Stimulated activated CD4-positive, alpha-beta T cell treated with anti-CD3 and anti-CD28 coated beads, Interleukin-1b, Interleukin-23, amount 100 ng/mL, for 1 hour (primary cell): ENCODE measurements around the gene PRR20G.
"Not testable (repeated sequence)": the region's sequence is repeated elsewhere in the genome, so short reads cannot be mapped to it uniquely, and the experiment has no call there.

ENCODE experiments used
- DNase-seq, 2 donors: peaks; one replicate each; pipeline ENCODE4 v3.0.0-alpha.2; 2020; ENCODE audit warnings: low read depth in 2 of 2

PRR20G gene

DNA sequence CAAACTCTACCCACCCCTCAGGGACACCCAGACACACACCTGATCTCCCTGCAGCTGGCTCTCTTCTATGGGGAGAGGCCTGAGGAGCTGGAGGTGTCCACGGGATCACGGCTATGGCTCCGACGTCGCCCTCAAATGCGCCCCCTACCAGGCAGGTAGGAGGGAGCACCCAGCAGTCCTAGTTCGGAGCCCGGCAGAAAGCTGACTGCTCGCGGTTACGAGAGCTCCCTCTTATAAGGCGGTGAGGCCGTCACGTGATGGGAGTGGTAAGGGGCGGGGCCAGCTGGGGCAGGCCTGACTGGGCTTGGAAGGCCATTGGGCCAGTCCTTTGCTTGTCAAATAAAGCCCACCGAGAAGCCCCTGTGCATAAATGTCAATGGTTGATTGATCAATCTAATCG is at the start of gene PRR20G:
Gene PRR20G, minus strand, starts transcription at position 207 of the 400 bp plus-strand sequence. CDS start 681 bp downstream, outside the sequence.
- no peak for DNase-seq

DNA sequence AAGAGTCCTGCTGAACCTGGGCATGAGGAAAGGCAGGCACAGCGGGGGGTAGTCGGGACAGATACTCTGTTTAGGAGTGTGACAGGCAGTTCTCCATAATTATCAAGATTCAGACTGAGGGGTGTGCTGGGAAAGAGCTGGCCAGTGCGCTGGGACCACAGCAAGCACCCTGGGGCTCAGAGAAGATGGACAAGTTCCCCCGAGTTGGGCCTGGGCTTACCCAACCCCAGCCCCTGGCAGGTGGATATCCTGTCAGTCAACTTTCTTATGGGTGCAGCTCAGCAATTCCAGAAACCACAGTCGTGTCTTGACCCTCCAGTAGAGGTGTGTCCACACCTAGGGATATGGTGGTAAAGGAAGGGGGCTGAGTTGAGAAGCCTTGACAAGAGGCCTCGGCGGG is 49.2 kb upstream of the PRR20G start:
- DNase-seq = no peak

DNA sequence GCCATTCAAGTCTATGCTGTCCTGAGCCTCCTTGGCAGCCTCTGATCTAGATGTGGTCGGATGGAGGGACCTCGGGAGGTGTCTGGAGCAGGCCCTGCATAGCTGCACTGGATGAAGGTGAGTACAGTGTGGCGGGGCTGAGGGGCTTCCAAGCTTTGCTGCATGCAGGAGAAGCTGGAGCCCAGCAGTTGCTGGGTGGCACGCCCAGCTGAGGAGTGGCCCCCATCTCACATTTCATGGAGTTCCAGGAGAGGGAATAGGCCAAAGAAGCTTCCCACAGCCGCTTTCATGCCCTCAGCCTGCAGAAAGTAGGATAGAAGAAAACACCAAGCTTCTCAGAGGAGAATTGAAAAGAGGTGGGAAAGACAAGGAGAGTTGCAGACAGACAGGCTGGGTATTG is 48.3 kb upstream of the PRR20G start:
- DNase-seq = no peak

DNA sequence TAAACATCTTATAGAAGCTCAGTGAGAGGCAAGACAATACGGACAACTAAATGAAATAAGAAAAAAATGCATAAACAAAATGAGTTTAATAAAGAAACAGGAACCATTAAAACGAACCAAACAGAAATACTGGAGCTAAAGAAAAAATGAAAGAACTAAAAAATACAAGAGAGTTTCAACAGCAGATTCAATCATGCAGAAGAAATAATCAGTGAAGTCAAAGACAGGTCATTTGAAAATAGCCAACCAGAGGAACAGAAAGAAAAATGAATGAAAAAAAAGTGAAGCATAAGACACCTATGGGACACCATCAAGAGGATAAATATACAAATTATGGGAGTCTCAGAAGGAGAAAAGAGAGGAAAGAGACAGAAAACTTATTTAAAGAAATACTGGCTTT is 42.5 kb upstream of the PRR20G start:
- DNase-seq = no peak

DNA sequence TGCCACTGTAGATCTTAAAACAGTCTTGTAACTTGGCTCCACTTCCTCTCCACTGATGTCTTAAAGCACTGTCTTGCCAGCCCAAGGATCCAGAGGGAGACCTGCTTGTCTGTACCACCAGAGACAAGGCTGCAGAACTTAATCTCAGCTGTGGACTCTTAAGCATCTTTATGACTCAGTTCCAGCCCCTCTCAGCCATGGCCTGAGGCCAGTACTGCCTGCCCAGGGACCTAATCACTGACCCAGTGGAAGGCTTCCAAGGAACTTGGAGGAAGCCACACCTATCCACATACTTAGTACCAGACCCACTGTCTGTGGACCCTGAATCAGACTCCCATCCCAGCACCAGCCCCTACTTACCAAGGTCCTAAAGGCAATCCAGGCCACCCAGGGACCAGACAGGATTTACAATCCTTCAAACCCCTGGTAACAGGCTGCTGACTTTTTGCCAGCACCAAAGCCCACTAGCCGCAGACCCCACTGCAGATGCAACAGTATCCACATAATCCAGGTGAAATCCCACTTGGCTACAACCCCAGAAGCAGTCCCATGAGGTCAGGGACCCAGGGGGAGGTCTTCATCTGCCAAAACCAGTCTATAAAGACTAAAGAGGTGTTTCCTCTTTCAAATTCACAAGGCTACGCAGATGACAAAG is 41.9 kb upstream of the PRR20G start:
- no peak for DNase-seq

DNA sequence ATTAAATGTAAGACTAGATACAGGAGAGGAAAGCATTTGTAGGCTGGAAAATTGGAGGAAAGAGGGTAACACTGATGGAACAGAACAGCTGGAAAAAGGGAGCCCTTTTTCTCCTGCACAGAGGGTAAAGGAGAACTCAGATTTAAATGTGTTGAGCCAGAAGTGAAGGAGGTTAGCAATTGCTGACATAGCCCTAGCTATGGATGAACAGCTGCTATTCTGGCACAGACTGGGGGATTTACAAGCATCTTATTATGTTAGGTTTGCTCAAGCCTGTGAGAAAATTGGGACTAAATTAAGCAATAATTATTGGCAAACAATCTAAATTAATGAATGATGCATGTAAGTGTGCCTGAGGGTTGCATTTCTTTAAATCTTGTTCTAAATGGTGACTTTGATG is 40.6 kb upstream of the PRR20G start:
- DNase-seq = no peak

DNA sequence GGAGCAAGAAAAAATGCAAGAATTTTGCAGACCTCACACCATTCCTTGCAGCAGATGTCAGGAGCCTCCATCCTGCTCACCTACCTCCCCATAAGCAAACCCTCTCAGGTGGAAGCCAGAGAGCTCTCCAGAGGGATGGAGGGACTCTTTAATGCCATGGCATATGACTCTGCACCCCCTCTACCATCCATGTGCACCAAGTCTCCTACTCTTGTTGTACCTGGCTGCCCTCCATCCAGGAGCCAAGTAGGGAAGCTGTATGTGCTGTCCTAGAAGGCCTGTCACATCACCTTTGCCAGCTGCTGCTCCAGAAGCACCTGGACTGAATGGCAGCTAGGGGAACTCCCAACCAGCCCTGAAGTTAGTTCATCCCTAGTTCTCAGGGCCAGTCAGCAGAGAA is 38.5 kb upstream of the PRR20G start:
- no peak for DNase-seq

DNA sequence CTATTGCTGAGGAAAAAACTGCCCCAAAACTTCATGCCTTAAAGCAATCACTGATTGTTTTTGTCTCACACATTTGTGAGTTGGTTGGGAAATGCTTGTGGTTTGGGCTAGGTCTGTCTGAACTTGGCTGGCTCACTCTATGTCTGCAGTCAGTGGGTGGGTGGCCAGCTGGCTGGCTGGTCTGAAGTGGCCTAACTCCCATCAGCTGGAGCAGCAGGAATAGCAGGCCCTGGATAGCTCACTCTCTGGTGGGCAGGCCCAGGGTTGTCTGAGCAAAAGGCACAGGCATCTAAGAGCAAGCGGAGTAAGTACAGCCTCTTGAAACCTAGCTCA is 37.7 kb upstream of the PRR20G start:
- no peak for DNase-seq

DNA sequence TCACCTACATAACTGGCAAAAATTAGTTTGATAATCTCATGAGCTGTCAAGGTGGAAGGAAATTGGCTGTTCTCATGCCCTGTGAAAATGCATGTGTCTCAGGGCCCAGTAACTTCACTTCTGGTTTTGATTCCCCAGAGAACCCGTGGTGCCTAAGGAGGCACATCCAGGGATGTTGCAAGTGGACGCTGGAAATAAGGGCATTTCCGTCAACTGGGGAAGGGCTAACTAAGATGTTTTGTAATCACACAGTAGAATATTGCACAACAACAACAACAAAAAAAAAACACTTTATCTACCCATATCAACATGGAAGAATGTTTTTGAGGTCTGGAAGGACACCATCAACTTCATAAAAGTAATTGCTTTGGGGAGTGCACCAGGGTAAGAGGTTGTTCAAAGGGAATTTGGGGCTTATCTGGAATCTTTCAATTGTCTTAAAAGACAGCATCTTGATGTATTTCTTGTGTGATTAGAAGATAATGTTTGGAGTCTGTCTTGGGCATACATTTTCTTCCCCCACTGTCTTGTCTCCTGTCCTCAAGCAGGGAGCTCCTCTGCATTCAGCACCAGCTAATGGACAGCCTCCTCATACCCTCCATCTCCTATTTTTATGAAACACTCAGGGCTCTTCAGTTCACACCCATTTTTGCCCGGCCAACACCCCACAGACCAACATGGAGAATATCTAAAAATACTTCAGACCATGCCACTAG is 37.2 kb upstream of the PRR20G start:
- no peak for DNase-seq

DNA sequence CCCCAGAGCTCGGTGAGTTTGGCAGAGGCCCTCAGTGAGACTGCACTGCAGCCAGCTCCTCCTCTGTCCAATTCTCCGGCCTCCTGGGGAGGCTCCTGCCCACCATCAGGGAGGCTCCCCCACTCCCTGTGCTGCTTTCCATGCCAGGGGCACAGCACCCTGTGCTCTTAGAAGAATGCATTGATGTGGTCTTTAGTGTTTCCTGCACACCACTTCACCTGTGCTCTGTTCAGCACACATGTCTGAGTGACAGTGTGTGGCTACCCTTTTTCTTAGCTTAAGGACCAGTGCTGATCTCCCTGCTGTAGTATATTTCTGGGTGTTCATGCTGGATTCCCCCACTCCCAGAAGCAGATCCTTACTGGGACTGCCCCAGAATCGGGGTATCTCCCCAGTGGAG is 36.2 kb upstream of the PRR20G start:
- no peak for DNase-seq

DNA sequence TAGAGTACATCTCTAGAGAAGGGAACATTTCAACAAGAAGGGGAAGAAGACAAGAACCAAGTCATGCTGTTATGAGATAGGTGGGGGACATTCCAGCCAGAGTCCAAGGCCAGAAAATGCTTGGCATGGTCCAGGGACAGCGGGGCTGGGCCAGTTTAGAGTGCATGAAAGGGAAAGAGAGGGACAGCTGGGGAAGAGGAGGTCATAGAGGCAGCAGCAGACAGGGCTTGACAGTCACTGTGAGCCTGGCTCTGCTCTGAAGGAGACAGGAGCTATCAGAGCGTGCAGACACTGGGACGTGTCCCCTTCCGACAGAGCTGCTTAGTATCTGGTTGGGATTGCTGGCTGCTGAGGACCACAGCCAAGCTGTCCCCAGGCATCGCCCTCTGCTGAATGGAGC is 35.7 kb upstream of the PRR20G start:
- DNase-seq = no peak

DNA sequence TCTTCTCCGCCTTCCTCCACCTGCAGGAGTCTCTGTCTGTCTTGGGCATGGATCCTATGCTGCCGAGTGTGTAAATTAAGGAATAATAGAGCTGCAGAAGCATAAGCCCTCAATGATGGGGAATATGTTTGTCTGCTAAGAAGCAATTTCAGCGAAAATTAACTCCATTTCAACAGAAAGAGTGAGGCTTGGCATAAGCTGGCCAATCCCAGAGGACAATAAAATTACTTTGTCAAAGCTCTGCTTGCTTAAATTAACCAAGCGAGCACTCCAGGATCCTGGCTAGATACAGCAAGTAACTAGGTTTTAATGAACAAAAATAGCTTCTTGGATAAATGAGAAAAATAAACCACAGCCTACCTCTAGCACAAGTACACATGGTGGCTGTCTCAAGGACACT is 33.5 kb upstream of the PRR20G start:
- no peak for DNase-seq

DNA sequence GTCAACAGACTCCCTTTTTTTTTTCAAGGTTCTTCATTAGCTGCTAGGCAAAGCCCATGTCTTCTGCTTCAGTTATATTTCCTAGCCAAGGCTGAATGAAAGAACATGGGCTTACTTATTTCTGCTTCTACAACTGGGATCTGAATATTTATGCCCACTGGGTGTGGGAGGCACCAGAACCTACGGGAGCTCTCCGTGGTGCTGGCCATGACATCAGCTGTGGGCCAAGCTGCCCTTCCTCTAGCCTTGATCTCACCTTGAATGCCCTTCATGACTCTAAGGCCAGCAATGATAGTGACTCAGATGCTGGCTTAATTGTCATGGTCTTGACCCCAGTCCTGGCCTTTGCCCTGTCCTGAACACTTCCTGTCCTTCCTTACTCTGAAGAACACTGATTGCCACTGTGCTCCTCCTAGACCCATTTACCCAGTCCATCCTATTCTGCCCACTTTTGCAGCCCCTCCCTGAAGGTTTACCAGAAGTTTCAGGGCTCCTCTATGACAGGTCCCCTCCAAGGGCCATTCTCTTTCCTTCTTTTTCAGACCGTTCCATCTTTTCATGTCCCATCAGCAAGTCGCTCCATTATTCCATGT is 32.8 kb upstream of the PRR20G start:
- no peak for DNase-seq

DNA sequence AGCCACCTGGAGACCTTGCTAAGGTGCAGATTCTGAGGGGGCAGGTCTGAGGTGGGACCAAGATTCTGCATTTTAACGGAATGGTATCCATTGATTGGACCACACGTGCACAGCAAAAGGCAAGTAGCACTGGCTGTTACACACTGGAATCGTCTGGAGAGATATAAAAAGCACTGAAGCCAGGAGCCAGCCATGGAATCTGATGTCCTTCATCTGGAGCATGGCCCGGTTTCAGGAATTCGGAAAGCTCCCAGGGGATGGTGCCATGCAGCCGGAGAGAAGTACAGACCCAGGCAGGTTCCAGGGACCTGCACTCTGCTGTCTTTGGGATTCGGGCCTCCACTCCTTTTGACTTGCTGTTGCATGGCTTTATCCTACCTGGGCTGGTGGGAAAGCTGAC is 28.8 kb upstream of the PRR20G start:
- no peak for DNase-seq

DNA sequence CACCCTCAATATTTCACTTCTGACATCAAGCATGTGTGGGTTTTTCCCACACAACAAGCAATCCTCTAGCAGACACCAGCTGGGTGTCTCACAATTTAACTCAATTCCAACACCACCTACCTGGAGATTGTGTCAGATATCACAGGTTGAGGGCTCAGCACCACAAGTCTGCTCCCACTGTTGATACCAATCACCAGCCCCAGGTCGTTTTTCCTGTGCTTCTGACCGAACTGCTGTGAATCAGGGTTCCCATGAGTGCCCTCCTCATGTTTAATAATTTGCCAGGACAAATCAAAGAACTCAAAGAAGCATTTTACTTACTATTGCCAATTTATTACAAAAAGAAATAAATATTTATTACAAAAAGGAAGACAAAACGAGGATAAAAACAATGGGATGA is 25.0 kb upstream of the PRR20G start:
- DNase-seq = no peak

DNA sequence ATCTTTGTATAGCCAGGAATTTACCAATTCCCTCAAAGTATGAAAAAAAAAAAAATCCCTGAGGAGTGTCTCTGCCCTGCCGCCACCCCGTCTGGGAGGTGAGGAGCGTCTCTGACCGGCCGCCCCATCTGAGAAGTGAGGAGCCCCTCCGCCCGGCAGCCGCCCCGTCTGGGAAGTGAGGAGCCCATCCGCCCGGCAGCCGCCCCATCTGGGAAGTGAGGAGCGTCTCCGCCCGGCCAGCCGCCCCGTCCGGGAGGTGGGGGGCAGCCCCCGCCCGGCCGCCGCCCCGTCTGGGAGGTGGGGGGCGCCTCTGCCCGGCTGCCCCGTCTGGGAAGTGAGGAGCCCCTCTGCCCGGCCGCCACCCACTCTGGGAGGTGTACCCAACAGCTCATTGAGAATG is 21.0 kb upstream of the PRR20G start:
- DNase-seq = not testable (repeated sequence)

DNA sequence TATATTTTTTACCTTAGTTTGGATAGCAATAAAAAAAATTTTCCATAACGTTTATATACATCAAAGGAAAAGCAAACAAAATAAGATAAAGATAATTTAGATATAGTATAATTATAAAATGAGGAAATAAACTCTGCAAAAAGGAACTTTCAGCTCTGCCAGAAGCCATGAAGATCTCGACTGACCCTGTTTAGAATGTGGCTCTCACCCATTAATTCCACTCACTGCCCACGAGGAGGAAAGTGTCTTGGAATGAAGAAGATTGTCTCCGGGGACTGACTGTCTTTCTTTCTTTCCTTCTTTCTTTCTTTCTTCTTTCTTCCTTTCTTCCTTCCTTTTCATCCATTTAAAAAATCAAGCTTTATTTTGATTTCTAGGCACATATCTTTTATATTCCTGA is 20.1 kb upstream of the PRR20G start:
- DNase-seq = no peak

DNA sequence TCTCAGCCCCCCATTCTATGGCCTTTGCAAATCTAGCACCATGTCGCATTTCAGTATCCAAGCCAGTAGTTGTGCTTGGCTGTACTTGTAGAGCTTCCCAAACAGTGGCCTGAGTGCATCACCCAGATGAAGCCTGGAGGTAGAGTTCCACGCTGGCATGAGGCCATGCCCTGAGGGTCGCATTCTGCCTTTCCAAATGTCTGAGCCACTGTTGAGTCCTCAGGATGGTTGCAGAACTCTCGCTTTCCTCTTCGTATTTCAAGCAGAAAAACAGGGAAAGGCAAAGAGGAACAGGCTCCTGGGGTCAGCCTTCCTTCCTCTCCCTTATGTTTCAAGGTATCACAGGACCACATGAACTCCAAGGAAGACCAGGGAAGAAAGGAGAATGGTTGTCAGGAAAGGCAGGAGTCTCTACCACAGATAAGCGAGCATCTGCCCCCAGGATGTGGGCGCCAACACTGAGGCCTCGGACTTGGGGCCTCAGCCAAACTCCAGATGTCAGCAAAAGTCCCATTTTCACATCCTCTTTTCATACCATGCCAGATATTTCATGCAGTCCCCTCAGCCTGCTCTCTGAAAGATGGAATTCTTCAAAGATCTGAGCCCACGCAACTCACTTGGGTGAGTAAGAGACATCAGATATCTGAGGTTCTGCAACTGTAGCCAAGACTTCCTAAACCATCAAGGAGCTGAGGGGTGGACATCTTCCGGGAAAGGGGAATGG is 19.4 kb upstream of the PRR20G start:
- no peak for DNase-seq

DNA sequence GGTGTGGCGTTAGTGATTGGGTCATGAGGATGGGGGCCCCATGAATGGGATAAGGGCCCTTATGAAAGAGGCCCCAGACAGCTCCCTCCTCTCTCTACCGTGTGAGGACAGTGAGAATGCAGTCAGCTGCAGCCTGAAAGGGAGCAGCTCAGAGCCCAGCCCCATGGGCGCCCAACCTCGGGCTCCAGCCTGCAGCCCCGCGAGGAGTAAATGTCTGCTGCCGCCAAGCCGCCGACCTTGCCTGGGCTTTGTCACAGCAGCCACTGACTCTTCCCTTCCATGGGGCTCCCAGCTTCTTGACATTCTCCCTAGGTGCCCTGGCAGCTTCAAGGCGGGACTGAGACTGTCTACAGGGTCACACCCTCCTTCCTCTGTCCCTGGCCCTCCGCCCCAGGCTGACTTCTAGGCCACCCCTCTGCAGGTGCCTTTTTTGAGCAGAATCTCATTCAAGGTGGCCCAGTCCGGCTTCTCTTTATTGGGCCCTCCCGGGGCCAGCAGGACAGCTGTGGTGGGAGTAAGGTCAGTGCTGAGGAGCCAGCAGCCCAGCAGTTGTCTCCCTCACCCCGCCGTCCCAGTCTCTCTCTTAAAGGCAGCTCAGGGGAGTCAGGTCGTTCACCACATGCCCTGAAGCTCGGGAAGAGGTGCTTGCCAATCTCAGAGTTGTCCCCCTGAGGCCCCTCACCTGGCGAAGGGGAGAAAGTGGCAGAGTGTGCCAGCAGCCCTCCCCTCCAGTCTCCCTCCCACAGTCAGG is 18.7 kb upstream of the PRR20G start:
- no peak for DNase-seq

DNA sequence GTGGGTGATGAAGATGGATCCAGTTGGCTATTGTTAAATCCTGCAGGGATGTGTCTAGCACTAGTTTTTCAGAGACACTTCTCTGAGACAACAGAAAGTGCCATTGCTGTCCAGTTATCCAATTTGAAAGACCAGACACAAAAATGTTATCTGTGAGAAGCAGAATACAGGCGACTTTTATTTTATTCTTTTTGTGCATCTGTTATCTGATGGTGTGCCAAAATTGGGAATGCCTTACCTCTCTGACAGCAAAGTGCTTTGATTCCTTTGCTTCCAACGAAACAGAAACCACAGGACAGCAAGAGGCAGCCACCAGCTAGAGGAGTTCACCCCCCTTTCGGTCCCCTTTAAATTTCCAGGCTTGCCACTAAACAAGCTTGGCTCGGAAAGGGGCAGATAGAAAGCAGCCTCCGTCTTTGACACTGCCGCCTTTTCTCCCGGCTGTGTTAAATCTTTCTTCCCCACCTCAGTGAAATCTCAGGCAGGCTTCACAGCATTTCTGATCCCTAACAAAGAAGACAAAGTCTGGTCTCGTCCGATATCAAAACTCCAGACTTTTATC is 17.7 kb upstream of the PRR20G start:
- DNase-seq = no peak

DNA sequence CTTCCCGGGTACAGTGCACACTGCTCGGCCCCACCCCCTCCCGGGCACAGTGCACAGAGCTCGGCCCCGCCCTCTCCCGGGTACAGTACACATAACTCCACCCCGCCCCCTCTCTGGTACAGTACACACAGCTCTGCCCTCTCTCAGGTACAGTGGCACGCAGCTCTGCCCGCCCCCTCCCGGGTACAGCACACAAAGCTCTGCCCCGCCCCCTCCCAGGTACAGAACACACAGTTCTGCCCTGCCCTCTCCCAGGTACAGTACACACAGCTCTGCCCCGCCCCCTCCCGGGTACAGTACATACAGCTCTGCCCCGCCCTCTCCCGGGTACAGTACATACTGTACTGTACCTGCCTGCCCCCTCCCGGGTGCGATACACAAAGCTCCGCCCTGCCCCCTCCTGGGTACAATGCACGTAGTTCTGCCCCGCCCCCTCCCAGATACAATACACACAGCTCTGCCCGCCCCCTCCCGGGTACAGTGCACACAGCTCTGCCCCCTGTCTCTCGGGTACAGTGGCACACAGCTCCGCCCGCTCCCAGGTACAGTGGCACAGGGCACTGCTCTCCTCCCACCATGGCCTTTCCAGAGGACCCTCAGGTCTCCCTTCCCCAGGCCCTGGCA is 16.4 kb upstream of the PRR20G start:
- no peak for DNase-seq
